GM18907 (cell line): ENCODE data around the gene WTIP.
A peak's percentile ranks its signal among the peaks of the same experiment; 100 is the strongest.
"Not testable (repeated sequence)": the region's sequence is repeated elsewhere in the genome, so short reads cannot be mapped to it uniquely, and the experiment has no call there.

ENCODE experiments used
- ATAC-seq: cut with Tn5 transposase; IDR thresholded peaks from one replicate; pipeline ENCODE4 v1.9.1; 2021; ENCODE audit warnings: mild to moderate bottlenecking, moderate library complexity; ENCODE audit not compliant: unreplicated experiment

Gene WTIP

DNA sequence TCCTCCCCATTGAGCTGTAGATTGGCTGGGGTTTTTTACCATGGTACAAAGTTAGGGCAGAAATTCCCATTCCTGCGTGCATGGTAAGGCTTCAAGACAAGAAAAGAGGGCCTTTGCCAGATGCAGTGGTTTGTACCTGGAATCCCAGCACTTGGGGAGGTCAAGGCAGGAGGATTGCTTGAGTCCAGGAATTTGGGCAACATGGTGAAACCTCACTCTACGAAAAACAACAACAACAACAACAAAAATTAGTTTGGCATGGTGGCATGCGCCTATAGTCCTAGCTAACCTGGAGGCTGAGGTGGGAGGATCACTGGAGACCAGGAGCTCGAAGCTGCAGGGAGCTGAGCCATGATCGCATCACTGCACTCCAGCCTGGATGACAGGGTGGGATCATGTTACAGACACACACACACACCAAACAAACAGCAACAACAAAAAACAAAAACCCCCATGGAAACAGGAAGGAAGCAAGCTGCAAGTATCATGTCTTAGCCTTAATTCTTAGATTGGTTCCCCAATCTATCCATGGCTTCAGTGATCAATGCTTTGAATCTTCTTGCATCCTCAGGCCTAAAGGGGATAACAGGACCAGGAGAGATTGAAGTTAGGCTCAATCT is 5.5 kb upstream of the WTIP start:
- no peak for ATAC-seq

- not testable (repeated sequence) for ATAC-seq
Observed at GRCh38 chr19:34478496-34478895, 3.1 kb upstream of the WTIP start.

GRCh38 chr19:34479396-34479795 is 2.2 kb upstream of the WTIP start:
- no peak for ATAC-seq

DNA sequence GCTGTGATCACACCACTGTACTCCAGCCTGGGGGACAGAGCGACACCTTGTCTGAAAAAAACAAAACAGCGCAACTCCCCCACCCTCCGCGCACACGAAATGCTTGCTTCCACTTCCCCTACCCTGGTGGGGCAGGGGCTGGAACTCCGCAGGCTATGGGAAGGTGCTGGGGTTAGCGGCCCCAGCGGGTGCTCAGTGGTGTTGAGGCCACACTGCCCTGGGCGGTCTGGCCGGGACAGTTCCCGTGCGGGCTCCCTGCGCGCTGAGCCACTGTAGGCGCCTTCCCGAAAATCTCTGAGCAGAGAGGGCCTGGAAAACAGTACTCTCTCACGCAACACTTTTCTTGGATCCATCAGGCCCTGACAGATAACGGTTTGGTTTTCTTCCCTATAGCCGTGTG is 1.1 kb upstream of the WTIP start:
- ATAC-seq: no peak

DNA sequence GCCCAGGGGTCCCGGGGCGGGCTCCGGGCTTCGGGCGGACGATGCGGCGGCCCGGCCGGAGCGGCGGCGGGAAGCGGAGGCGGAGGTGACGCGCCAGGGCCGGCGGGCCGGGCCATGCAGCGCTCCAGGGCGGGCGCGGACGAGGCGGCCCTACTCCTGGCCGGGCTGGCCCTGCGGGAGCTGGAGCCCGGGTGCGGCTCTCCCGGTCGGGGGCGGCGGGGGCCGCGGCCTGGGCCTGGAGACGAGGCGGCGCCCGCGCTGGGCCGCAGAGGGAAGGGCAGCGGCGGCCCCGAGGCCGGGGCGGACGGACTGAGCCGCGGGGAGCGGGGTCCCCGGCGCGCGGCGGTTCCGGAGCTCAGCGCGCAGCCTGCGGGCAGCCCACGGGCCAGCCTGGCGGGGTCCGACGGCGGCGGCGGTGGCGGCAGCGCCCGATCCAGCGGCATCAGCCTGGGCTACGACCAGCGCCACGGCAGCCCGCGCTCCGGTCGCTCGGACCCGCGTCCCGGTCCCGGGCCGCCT is 362 bp downstream of the WTIP start:
- ATAC-seq: no peak

DNA sequence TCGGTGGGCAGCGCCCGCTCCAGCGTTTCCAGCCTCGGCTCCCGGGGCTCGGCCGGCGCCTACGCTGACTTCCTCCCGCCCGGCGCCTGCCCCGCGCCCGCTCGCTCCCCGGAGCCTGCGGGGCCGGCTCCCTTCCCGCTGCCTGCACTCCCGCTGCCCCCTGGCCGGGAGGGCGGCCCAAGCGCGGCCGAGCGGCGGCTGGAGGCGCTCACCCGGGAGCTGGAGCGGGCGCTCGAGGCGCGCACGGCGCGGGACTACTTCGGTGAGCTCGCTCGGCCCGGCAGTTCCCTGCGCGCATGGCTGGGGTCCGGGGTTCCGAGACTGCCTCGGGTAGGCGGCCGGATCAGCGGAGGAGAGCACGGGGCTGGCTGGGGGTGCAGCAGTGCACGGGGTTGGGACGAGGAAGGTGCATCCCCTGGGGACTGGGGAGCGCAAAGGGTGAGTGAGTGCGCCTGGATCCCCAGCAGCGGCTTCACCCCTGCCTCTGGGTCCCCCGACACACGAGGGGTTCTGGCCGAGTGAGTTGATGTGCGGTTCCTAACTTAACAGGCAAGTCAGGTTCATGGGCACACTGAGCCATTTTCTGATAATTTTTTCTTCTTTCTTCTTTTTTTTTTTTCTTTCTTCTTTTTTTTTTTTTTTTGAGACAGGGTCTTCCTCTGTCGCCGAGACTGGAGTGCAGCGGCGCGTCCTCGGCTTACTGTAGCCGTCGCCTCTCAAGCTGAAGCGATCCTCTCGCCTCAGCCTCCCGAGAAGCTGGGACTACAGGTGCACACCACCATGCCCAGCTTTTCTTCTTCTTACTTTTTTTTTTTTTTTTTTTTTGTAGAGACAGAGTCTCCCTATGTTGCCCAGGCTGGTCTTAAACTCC is 1.1 kb downstream of the WTIP start:
- no peak for ATAC-seq

- no peak for ATAC-seq
Observed at GRCh38 chr19:34484328-34484727, 2.8 kb downstream of the WTIP start.

DNA sequence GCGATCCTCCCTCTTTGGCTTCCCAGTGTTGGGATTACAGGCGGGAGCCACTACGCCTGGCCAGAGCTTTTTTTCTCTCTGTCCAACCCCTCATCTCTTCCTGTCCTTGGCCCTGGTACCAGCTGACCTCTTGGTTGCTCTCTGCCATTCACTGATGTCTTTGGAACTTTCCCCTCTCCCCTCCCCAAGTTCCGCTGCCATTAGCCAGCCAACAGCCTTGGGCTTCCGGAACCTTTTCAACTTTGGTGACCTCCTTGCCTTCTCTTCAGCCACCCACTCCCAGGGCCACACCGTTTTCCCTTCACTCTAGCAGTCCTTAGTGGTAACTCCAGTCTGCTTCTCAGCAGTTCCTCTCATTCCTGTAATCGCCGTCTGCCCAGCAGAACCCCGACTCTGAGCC is 4.3 kb downstream of the WTIP start:
- ATAC-seq: no peak

GRCh38 chr19:34487651-34488051 is 6.1 kb downstream of the WTIP start:
- no peak for ATAC-seq

DNA sequence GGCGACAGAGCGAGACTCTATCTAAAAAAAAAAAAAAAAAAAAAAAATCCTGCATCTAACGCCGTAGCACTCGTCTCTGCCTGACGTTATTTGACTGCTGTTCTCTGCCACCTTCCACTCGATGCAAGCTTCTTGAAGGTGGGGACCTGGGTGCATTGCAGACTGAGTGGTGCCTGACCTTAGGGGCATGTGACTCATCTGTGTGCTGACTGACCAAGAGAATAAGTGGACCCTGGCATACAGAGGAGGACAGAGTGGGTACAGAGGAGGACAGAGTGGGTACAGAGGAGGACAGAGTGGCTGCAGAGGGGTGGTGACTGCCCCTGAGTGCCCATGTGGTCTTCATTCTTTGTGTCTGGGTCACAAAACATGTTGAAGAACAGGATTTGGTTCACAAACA is 7.6 kb downstream of the WTIP start:
- no peak for ATAC-seq

DNA sequence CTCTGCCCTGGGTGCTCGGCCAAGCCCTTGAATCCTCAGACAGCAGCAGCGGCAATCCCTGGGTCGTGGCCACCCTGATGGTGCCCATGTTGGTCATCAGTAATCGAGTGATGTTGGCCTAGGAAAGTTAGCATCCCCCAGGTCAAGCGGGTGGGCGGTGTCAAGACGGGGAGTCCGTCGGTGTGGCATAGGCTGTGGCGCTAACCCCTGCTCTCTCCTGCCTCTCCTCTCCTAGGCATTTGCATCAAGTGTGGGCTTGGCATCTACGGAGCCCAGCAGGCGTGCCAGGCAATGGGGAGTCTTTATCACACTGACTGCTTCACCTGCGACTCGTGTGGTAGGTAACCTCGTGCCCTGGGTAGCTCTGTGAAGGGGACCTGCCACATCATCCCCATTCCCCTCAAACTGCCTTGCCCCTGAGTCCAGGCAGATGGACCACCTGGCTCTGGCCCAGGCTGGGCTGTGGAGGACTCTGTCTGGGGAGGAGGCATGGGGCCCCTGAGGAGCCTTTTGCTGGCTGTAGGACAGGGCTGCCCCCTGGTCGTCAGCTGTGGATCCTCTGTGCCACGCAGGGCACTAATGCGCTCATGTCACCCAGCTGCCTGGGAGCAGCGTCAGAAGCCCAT is 8.7 kb downstream of the WTIP start:
- no peak for ATAC-seq

DNA sequence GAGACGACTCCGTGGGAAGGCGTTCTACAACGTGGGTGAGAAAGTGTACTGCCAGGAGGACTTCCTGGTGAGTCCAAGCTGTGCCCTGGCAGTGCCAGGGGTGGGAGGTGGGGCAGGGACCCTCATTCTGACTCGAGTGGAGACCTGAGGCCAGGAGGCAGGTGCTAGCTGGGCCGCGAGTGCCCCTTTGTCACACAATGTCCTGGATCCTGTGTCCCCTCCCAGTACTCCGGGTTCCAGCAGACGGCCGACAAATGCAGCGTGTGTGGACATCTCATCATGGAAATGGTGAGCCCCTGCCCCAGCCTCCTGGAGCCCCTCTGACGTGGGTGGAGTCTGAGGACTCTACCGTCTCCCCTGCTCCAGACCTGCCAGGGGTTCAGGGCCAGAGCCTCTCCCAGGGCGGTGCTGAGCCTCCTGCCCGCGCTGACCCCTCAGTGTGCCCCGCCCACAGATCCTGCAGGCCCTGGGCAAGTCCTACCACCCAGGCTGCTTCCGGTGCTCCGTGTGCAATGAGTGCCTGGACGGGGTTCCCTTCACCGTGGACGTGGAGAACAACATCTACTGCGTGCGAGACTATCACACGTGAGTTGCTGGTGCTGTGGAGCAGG is 11.6 kb downstream of the WTIP start:
- ATAC-seq: no peak

- ATAC-seq: no peak
Observed at GRCh38 chr19:34493649-34494044, 12.1 kb downstream of the WTIP start.

GRCh38 chr19:34494601-34495000 is 13.0 kb downstream of the WTIP start:
- no peak for ATAC-seq

- no peak for ATAC-seq
Observed at GRCh38 chr19:34495416-34495815, 13.9 kb downstream of the WTIP start.

DNA sequence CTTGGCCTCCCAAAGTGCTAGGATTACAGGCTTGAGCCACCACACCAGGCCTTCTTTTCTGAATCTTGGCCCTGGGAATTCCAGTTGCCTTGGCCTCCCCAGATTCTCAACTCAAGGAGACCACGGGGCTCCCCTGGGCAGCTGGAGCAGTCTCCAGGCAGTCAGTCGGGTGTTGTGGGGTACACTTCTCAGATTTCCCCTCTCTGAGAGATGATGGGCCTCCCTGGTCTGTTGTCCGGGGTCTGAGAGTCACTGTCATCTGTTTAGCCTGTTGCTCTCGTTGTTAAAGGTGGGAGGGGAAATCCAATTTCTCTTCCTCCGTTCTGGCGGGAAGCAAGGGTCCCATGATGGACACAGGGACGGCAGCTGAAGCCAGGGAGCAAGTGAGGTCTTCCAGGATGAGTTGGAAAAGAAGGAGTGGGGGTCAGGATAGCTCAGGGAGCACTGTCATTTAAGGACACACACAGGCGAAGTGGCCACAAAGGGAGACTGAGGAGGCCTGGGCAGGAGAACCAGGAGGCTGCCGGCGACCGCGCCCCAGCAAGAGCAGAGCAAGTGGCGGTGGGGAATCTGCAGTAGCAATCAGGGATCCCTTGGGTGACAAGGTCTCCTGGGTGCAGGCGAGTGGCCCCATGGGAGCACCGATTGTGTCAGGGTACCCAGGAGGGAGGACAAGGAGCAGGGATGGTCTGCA is 15.7 kb downstream of the WTIP start:
- ATAC-seq: no peak

DNA sequence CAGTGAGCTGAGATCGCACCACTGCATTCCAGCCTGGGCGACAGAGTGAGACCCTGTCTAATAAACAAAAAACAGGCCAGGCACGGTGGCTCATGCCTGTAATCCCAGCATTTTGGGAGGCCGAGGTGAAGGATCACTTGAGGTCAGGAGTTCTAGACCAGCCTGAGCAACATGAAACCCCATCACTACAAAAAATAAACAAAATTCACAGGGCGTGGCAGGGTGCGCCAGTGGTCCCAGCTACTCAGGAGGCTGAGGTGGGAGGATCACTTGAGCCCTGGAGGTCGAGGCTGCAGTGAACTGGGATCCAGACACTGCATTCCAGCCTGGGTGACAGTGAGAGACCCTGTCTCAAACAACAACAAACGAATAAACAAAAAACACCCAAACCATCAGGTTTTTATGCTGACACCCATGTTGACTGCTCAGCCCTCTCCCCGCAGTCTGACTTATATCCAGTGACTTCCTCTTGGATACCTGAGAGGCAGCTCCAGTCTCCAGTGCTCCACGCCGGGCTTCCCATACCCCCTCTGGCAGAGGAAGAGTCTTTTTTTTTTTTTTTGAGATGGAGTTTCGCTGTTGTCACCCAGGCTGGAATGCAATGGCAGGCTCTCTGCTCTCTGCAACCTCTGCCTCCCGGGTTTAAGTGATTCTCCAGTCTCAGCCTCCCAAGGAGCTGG is 17.7 kb downstream of the WTIP start:
- ATAC-seq: no peak

- no peak for ATAC-seq
Observed at GRCh38 chr19:34500656-34501120, 19.1 kb downstream of the WTIP start.

DNA sequence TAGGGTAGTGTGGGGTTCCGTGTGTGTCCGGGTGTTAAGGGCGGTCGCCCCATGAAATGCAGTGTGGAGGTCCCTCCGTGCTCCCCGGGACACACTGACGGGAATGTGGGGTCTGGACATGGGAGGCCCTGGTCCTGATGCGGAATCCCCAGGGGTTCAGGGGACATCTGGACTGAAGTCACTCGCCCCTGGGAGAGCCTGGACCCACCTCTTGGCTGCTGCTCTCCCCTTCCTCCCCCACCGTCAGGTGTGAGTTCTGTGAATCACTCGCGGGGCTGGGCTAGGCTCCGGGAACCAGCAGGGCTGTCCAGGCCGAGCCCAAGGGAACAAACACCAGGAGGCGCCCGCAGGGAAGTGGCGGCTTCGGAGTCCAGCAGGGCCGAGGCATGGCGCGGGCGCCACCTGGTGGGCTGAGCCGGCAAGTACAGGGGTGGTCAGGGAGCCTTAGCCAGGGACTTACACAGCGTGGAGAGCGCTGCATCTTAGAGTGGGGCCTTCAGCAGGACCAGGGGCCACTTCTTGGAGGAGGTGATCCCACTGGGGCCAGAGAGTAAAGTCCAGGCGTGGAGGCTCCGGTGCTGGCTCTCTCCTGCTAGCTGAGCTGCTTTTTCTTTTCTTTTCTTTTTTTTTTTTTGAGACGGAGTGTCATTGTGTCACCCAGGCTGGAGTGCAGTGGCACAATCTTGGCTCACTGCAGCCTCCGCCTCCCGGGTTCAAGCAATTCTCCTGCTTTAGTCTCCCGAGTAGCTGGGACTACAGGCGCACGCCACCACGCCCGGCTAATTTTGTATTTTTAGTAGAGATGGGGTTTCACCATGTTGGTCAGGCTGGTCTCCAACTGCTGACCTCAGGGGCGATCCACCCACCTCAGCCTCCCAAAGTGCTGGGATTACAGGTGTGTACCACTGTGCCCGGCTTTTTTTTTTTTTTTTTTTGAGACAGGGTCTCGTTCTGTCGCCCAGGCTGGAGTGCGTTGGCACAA is 20.1 kb downstream of the WTIP start:
- ATAC-seq: peak; percentile 73
